HepG2 (cell line): ENCODE measurements around the gene ZDHHC13. TPM values are rescaled to one million over a fixed set of nuclear protein-coding genes. Genes with fewer than 3 reads are reported as not detected.

ENCODE experiments used
- ARNT ChIP-seq: fragments of 450-650 bp; IDR thresholded peaks from 2 replicates; pipeline ENCODE4 v1.6.1; 2017
- ETV5 ChIP-seq: IDR thresholded peaks from 2 replicates; pipeline ENCODE4 v1.6.1; 2018; ENCODE audit warnings: missing biosample characterization, missing genetic modification reagents, inconsistent platforms, borderline replicate concordance
- GTF2F1 ChIP-seq: fragments of 150-350 bp; IDR thresholded peaks from 2 replicates; pipeline ENCODE4 v1.6.1; 2014; ENCODE audit warnings: low read length
- HOXA9 ChIP-seq: sonication (generic); formaldehyde crosslinking; IDR thresholded peaks from 2 replicates; pipeline ENCODE4 v1.8.1; 2022; ENCODE audit warnings: missing genetic modification reagents, mild to moderate bottlenecking, moderate library complexity, borderline replicate concordance
- NFE2L1 ChIP-seq: sonication (generic); formaldehyde crosslinking; IDR thresholded peaks from 2 replicates; pipeline ENCODE4 v1.4.0; 2020; ENCODE audit warnings: missing genetic modification reagents, mild to moderate bottlenecking, borderline replicate concordance
- RERE ChIP-seq: IDR thresholded peaks from 2 replicates; pipeline ENCODE4 v1.6.1; 2016; ENCODE audit warnings: low read depth, missing genetic modification reagents, missing compliant biosample characterization
- SIN3B ChIP-seq: fragments of 150-350 bp; IDR thresholded peaks from 2 replicates; pipeline ENCODE4 v1.6.1; 2014; ENCODE audit warnings: low read length
- ZBTB21 ChIP-seq: sonication (generic); formaldehyde crosslinking; IDR thresholded peaks from 2 replicates; pipeline ENCODE4 v1.4.0; 2020; ENCODE audit warnings: missing genetic modification reagents
- ZBTB34 ChIP-seq: sonication (generic); formaldehyde crosslinking; IDR thresholded peaks from 2 replicates; pipeline ENCODE4 v1.8.0; 2022; ENCODE audit warnings: mild to moderate bottlenecking, missing genetic modification reagents
- ZGPAT ChIP-seq: IDR thresholded peaks from 2 replicates; pipeline ENCODE4 v1.6.1; 2016; ENCODE audit warnings: mild to moderate bottlenecking
- ZNF773 ChIP-seq: sonication (generic); formaldehyde crosslinking; IDR thresholded peaks from 2 replicates; pipeline ENCODE4 v1.4.0; 2020; ENCODE audit warnings: missing genetic modification reagents, borderline replicate concordance
- polyA plus RNA-seq, 8 experiments: library from polyadenylated mRNA; depleted of rRNA in 3 of 8; stranded (reverse) in 7 of 8; unstranded in 1 of 8; fragments of >200 nt; fragmentation: Illumina TruSeq in 4 of 8; extraction: Trizol in 4 of 8; gene quantifications; 2 replicates each; pipeline versions ENCODE4 v1.2.1 to v1.2.3, GENCODE V29; 2011 to 2016; ENCODE audit warnings: low read depth in 4 of 8, missing spikeins in 1 of 8, mixed read lengths in 1 of 8; ENCODE audit not compliant: insufficient read depth in 1 of 8
- total RNA-seq, 5 experiments: library from RNA; depleted of rRNA; stranded (reverse); fragments of >200 nt; fragmentation: Illumina TruSeq; extraction: Trizol; gene quantifications; 2 replicates each; pipeline ENCODE4 v1.2.3, GENCODE V29; 2016; ENCODE audit warnings: low read depth in 1 of 5
- TF ChIP-seq, protein P1 (sequence below): sonication (generic); formaldehyde crosslinking; IDR thresholded peaks from 2 replicates; pipeline ENCODE4 v1.8.0; 2022; ENCODE audit warnings: mild to moderate bottlenecking, missing genetic modification reagents, moderate library complexity
- TF ChIP-seq, protein P2 (sequence below): sonication (generic); formaldehyde crosslinking; IDR thresholded peaks from 2 replicates; pipeline ENCODE4 v1.5.0; 2020; ENCODE audit warnings: mild to moderate bottlenecking, missing genetic modification reagents, borderline replicate concordance
- TF ChIP-seq, protein P3 (sequence below): sonication (generic); formaldehyde crosslinking; IDR thresholded peaks from 2 replicates; pipeline ENCODE4 v1.8.1; 2023; ENCODE audit warnings: missing genetic modification reagents, mild to moderate bottlenecking, borderline replicate concordance
- TF ChIP-seq, protein P4 (sequence below): sonication (generic); formaldehyde crosslinking; IDR thresholded peaks from 2 replicates; pipeline ENCODE4 v1.4.0; 2020; ENCODE audit warnings: mild to moderate bottlenecking, missing genetic modification reagents

ZDHHC13 gene
- total and polyA plus RNA-seq, 2 of the 13 experiments (the other 11 are each of a cell fraction or from before 2014, with no cell fraction given), result 10.9 to 11.8 TPM

- TF ChIP-seq ZGPAT (CRISPR knock-in tag) (no peak), SIN3B (no peak), GTF2F1 (no peak), NFE2L1 (CRISPR knock-in tag) (no peak), HOXA9 (CRISPR knock-in tag) (no peak), ZBTB21 (CRISPR knock-in tag) (no peak), RERE (no peak), ARNT (no peak), ZBTB34 (CRISPR knock-in tag) (no peak), ZNF773 (CRISPR knock-in tag) (no peak), ETV5 (CRISPR knock-in tag) (no peak)
- TF ChIP-seq, protein P1, sequence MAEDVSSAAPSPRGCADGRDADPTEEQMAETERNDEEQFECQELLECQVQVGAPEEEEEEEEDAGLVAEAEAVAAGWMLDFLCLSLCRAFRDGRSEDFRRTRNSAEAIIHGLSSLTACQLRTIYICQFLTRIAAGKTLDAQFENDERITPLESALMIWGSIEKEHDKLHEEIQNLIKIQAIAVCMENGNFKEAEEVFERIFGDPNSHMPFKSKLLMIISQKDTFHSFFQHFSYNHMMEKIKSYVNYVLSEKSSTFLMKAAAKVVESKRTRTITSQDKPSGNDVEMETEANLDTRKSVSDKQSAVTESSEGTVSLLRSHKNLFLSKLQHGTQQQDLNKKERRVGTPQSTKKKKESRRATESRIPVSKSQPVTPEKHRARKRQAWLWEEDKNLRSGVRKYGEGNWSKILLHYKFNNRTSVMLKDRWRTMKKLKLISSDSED, result no peak
- TF ChIP-seq, protein P2, sequence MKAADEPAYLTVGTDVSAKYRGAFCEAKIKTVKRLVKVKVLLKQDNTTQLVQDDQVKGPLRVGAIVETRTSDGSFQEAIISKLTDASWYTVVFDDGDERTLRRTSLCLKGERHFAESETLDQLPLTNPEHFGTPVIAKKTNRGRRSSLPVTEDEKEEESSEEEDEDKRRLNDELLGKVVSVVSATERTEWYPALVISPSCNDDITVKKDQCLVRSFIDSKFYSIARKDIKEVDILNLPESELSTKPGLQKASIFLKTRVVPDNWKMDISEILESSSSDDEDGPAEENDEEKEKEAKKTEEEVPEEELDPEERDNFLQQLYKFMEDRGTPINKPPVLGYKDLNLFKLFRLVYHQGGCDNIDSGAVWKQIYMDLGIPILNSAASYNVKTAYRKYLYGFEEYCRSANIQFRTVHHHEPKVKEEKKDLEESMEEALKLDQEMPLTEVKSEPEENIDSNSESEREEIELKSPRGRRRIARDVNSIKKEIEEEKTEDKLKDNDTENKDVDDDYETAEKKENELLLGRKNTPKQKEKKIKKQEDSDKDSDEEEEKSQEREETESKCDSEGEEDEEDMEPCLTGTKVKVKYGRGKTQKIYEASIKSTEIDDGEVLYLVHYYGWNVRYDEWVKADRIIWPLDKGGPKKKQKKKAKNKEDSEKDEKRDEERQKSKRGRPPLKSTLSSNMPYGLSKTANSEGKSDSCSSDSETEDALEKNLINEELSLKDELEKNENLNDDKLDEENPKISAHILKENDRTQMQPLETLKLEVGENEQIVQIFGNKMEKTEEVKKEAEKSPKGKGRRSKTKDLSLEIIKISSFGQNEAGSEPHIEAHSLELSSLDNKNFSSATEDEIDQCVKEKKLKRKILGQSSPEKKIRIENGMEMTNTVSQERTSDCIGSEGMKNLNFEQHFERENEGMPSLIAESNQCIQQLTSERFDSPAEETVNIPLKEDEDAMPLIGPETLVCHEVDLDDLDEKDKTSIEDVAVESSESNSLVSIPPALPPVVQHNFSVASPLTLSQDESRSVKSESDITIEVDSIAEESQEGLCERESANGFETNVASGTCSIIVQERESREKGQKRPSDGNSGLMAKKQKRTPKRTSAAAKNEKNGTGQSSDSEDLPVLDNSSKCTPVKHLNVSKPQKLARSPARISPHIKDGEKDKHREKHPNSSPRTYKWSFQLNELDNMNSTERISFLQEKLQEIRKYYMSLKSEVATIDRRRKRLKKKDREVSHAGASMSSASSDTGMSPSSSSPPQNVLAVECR, result no peak
- TF ChIP-seq, protein P3, sequence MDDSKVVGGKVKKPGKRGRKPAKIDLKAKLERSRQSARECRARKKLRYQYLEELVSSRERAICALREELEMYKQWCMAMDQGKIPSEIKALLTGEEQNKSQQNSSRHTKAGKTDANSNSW (CRISPR knock-in tag), result no peak
- TF ChIP-seq, protein P4, sequence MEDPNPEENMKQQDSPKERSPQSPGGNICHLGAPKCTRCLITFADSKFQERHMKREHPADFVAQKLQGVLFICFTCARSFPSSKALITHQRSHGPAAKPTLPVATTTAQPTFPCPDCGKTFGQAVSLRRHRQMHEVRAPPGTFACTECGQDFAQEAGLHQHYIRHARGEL (CRISPR knock-in tag), result no peak
Measured at GRCh38 chr11:19071255-19071654, 45.7 kb upstream of the ZDHHC13 start (continued).
